Activated naive CD4-positive, alpha-beta T cell treated with Interleukin-2 at 50 U/mL for 16 hours (primary cell): ENCODE results near the gene PRMT6.

Experiments used
- DNase-seq: peaks from one replicate; pipeline ENCODE4 v3.0.0-alpha.2; 2020

PRMT6 gene

DNA sequence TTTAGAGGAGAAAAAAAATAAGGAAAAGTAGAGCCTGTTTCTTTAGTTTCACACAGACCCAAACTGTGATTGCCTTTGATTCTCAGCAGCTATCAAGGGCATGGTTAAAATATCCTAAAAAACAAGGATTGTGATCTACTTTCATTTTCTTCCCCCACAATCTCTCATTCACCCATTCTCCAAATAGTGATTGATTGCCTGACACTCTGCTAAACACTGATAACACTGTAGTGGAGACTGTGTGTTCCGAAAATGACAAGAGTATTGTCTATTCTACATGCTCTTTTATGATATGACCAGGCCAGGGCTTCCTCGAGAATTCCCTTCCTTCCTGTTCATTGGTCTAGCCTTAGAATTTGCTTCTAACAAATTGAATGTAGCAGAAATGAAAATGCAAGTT lies 40.2 kb downstream of the PRMT6 start:
- DNase-seq = no peak

DNA sequence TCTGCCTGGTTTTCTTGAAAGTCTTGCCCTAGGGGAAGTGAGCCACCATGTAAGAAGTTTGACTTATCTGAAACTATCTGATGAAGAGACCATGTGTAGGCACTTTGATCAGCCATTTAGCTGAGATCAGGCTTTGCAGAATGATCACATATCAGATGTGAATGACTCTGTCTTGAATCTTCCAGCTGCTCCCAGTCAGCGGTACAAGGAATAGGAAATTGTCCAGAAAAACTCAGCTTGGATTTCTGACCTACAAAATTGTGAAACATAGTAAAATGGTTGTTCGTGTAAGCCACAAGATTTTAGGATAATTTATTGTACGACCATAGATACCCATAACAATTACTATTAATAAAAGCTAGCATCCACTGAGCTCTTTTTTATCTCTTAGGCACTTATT lies 42.5 kb downstream of the PRMT6 start:
- DNase-seq = no peak

DNA sequence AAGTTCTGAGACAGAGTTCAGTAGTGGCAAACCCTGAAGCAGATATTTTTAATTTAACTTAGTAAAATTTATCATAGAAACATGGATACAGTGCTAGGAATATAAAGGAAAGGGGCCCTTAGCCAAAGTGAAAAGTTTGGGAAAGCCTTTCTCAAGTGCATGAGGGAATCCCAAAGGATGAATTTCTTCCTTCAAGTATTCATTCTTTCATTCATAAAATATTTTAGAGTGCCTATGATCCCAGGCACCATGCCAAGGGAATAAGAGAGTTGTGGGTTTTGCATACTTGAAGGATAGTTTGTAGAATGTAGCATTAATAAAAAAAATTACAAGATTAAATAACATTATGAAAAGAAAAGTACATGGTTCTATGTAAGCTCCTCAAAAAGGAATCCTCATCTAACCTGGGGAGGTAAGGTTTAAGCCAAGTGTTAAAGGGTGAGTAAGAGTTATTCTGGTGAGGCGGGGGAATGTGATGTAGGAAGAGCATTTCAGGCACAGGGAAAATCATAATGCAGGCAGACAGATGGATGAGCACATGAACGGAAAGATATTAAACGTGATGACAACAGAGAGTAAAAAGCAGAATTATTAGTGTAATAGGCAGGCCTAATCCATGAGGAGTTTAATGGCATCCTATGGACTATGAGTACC lies 44.0 kb downstream of the PRMT6 start:
- no peak for DNase-seq

DNA sequence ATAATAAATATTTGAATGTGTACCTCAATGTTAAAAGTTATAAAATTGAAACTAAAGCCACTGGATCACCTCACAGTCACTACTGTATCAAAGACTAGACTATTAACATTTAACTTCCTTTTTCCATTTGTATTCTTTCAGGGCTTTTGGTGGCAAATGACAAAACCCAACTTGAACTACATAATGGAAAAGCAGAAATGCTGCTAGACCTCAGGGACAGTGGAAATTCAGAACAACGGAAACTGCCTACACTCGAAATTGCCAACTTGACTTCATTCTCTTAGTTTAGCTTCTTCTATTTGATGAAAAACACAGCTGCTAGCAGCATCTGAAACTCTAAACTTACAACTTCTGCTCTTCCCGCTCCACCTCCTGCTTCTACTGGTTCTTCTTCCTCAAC lies 49.4 kb downstream of the PRMT6 start:
- no peak for DNase-seq
